GM12878 (cell line): Measurements from ENCODE around the gene ZNF672. TPM values are rescaled to one million over a fixed set of nuclear protein-coding genes. Genes with fewer than 3 reads are reported as not detected.
A peak's percentile ranks its signal among the peaks of the same experiment; 100 is the strongest.

Experiments used
- ATAC-seq: fragments of 200-7000 bp; cut with Tn5 transposase; 3 replicates; pipeline ENCODE4 v1.9.1; 2020; ENCODE audit warnings: mild to moderate bottlenecking, moderate library complexity
- BruUV-seq: library from RNA; stranded (reverse); fragments of 400-500 nt; replicated peaks from 2 replicates; lab custom pipeline; 2021; lab: Mats Ljungman, UMichigan
- CTCF ChIA-PET: fragments of 300-600 bp; sonication (Branson Sonifier 250); formaldehyde crosslinking; extraction: SDS; loops from one replicate; lab custom pipeline; 2021; ENCODE audit warnings: inconsistent platforms; lab: Yijun Ruan, JAX
- POLR2A ChIA-PET: fragments of 350-600 bp; formaldehyde crosslinking; extraction: SDS; loops from one replicate; lab custom pipeline; 2021; ENCODE audit warnings: inconsistent platforms; lab: Charles Lee
- RAD21 ChIA-PET: fragments of 300-600 bp; sonication (Branson Sonifier 250); formaldehyde crosslinking; loops from one replicate; lab custom pipeline; 2023; ENCODE audit warnings: antibody characterized with exemption; ENCODE audit not compliant: unreplicated experiment; lab: Charles Lee
- SMC1A ChIA-PET: fragments of 300-600 bp; sonication (Branson Sonifier 250); formaldehyde crosslinking; loops from one replicate; lab custom pipeline; 2023; ENCODE audit not compliant: unreplicated experiment, uncharacterized antibody; lab: Charles Lee
- DNase-seq: peaks from one replicate; pipeline ENCODE4 v3.0.0-alpha.2; 2011; ENCODE audit warnings: low read depth, low spot score
- FAIRE-seq: peaks from 3 replicates; lab custom pipeline; 2011; peaks lifted over from hg19 to GRCh38; lab: Jason Lieb, UNC
- H2AFZ ChIP-seq: 2 replicates; pipeline ENCODE4 v1.6.0; 2011; ENCODE audit warnings: low read depth, low read length, control low read depth; ENCODE audit not compliant: control insufficient read depth
- H3K27ac ChIP-seq: 2 replicates; pipeline ENCODE4 v1.5.1; 2011; ENCODE audit warnings: control low read depth; ENCODE audit not compliant: control insufficient read depth, insufficient read depth
- H3K27me3 ChIP-seq, 2 experiments: replicated peaks in 1 of 2; 2 replicates each; pipeline versions ENCODE4 v1.6.0 to v1.6.1; 2011; ENCODE audit warnings: low read length in 1 of 2; ENCODE audit not compliant: control insufficient read depth in 2 of 2, insufficient read depth in 2 of 2
- H3K36me3 ChIP-seq, 2 experiments: 2 replicates each; pipeline ENCODE4 v1.5.1; 2011; ENCODE audit warnings: low read length in 1 of 2; ENCODE audit not compliant: control insufficient read depth in 2 of 2, insufficient read depth in 2 of 2
- H3K4me1 ChIP-seq: 2 replicates; pipeline ENCODE4 v1.6.1; 2011; ENCODE audit warnings: mild to moderate bottlenecking, low read length, moderate library complexity, mixed read lengths; ENCODE audit not compliant: control insufficient read depth, insufficient read depth
- H3K4me2 ChIP-seq: 2 replicates; pipeline ENCODE4 v1.6.0; 2011; ENCODE audit warnings: control low read depth; ENCODE audit not compliant: control insufficient read depth, insufficient read depth
- H3K4me3 ChIP-seq: fragments of 200-600 bp; sonication (generic); 2 replicates; pipeline ENCODE4 v1.5.1; 2016
- H3K79me2 ChIP-seq: 2 replicates; pipeline ENCODE4 v1.6.0; 2011; ENCODE audit warnings: low read length; ENCODE audit not compliant: control insufficient read depth, insufficient read depth
- H3K9ac ChIP-seq: 2 replicates; pipeline ENCODE4 v1.8.0; 2011; ENCODE audit warnings: low read length, control low read depth, mixed read lengths; ENCODE audit not compliant: control insufficient read depth, insufficient read depth
- H3K9me3 ChIP-seq: replicated peaks from 3 replicates; pipeline ENCODE4 v1.5.1; 2011; ENCODE audit warnings: mild to moderate bottlenecking, low read length; ENCODE audit not compliant: control insufficient read depth, insufficient read depth
- H4K20me1 ChIP-seq: 2 replicates; pipeline ENCODE4 v1.6.0; 2011; ENCODE audit not compliant: control insufficient read depth, insufficient read depth
- ELK1 ChIP-seq: IDR thresholded peaks from 2 replicates; pipeline ENCODE4 v1.6.1; 2012; ENCODE audit warnings: low read depth, low read length, improper control_type of control experiment
- EP300 ChIP-seq, 2 experiments: fragments of 150-350 bp in 1 of 2; IDR thresholded peaks; 2 replicates each; pipeline ENCODE4 v1.6.1; 2011 to 2012; ENCODE audit warnings: low read depth in 2 of 2, low read length in 2 of 2, borderline replicate concordance in 1 of 2, improper control_type of control experiment in 1 of 2, inconsistent platforms in 1 of 2; ENCODE audit not compliant: control insufficient read depth in 1 of 2
- HCFC1 ChIP-seq: fragments of 150-350 bp; IDR thresholded peaks from 2 replicates; pipeline ENCODE4 v1.6.1; 2014; ENCODE audit warnings: low read length
- IKZF2 ChIP-seq, 2 experiments: fragments of 450-650 bp; IDR thresholded peaks; 2 replicates each; pipeline ENCODE4 v1.6.1; 2017; ENCODE audit warnings: mild to moderate bottlenecking in 2 of 2, moderate library complexity in 2 of 2
- LARP7 ChIP-seq: fragments of 450-650 bp; IDR thresholded peaks from 2 replicates; pipeline ENCODE4 v1.6.1; 2017; ENCODE audit warnings: mild to moderate bottlenecking
- NBN ChIP-seq: fragments of 450-650 bp; IDR thresholded peaks from 2 replicates; pipeline ENCODE4 v1.6.1; 2016
- NFYB ChIP-seq: IDR thresholded peaks from 2 replicates; pipeline ENCODE4 v1.6.1; 2011; ENCODE audit warnings: low read depth, mild to moderate bottlenecking, low read length, improper control_type of control experiment, moderate library complexity; ENCODE audit not compliant: insufficient read depth
- NRF1 ChIP-seq: conservative IDR thresholded peaks from 2 replicates; pipeline ENCODE4 v1.6.1; 2011; ENCODE audit warnings: mild to moderate bottlenecking, low read depth, low read length, improper control_type of control experiment
- POU2F2 ChIP-seq: IDR thresholded peaks from 3 replicates; pipeline ENCODE4 v1.6.1; 2011; ENCODE audit warnings: low read depth, mild to moderate bottlenecking, low read length, borderline replicate concordance
- SMARCA5 ChIP-seq: fragments of 450-650 bp; IDR thresholded peaks from 2 replicates; pipeline ENCODE4 v1.6.1; 2017; ENCODE audit warnings: mild to moderate bottlenecking
- SP1 ChIP-seq: IDR thresholded peaks from one replicate; pipeline ENCODE4 v1.6.1; 2011; ENCODE audit warnings: low read depth, low read length
- STAT1 ChIP-seq: fragments of 450-650 bp; conservative IDR thresholded peaks from 2 replicates; pipeline ENCODE4 v1.6.1; 2014; ENCODE audit warnings: antibody characterized with exemption, mild to moderate bottlenecking
- TAF1 ChIP-seq: IDR thresholded peaks from 2 replicates; pipeline ENCODE4 v1.6.1; 2011; ENCODE audit warnings: mild to moderate bottlenecking, low read depth, low read length, borderline replicate concordance
- YY1 ChIP-seq: IDR thresholded peaks from 2 replicates; pipeline ENCODE4 v1.6.1; 2011; ENCODE audit warnings: low read depth, mild to moderate bottlenecking, low read length
- ZBED1 ChIP-seq: IDR thresholded peaks from 2 replicates; pipeline ENCODE4 v1.6.1; 2016; ENCODE audit warnings: borderline replicate concordance
- ZNF622 ChIP-seq: fragments of 450-650 bp; IDR thresholded peaks from 2 replicates; pipeline ENCODE4 v1.6.1; 2017; ENCODE audit warnings: mild to moderate bottlenecking, inconsistent platforms
- WGBS: methylation state at CpG from one replicate; pipeline ENCODE4 v1.1.6; 2016; ENCODE audit warnings: low lambda C conversion rate; ENCODE audit not compliant: insufficient replicate concordance, insufficient coverage; ENCODE audit errors: missing lambda C conversion rate; 5-methylcytosine and 5-hydroxymethylcytosine counted together
- in situ Hi-C: fragments of 300-500 bp; cut with MboI; formaldehyde crosslinking; loops from 9 replicates; pipeline ENCODE4 v1.14.3; 2018; ENCODE audit warnings: mixed read lengths
- intact Hi-C: fragments of 100-400 bp; cut with micrococcal nuclease; formaldehyde crosslinking; loops from one replicate; pipeline ENCODE4 v1.14.2; 2022; ENCODE audit not compliant: unreplicated experiment
- polyA plus RNA-seq, 11 experiments: library from polyadenylated mRNA; depleted of rRNA in 4 of 11; unstranded in 6 of 11; stranded (reverse) in 5 of 11; fragments of >200 nt; fragmentation: Nextera tagmentation in 4 of 11; fragmentation: Illumina TruSeq in 1 of 11; extraction: Ambion mirVana in 4 of 11; extraction: Trizol in 1 of 11; gene quantifications; 1 replicate in 1 of 11; 2 replicates in 10 of 11; pipeline versions ENCODE4 v1.2.1 to v1.2.3, GENCODE V29; 2011 to 2016; ENCODE audit warnings: inconsistent platforms in 2 of 11, missing spikeins in 2 of 11, low read depth in 1 of 11
- total RNA-seq, 4 experiments: library from RNA; depleted of rRNA in 3 of 4; stranded (reverse); fragments of >200 nt in 3 of 4; fragmentation: Illumina TruSeq in 1 of 4; extraction: Trizol in 1 of 4; gene quantifications; 2 replicates each; pipeline versions ENCODE4 v1.2.1 to v1.2.3, GENCODE V29; 2013 to 2021
- TF ChIP-seq, protein P1 (sequence below): IDR thresholded peaks from 2 replicates; pipeline ENCODE4 v1.6.1; 2011; ENCODE audit warnings: low read depth, mild to moderate bottlenecking, low read length, moderate library complexity, borderline replicate concordance; ENCODE audit errors: extremely low read depth
- TF ChIP-seq, protein P2 (sequence below): fragments of 450-650 bp; IDR thresholded peaks from 2 replicates; pipeline ENCODE4 v1.6.1; 2017; ENCODE audit warnings: mild to moderate bottlenecking, moderate library complexity

Gene ZNF672
- total and polyA plus RNA-seq, 10 of the 15 experiments (the other 5 are each of a cell fraction or from before 2014, with no cell fraction given), result 2.9 to 51.3 (median 39.8) TPM

DNA sequence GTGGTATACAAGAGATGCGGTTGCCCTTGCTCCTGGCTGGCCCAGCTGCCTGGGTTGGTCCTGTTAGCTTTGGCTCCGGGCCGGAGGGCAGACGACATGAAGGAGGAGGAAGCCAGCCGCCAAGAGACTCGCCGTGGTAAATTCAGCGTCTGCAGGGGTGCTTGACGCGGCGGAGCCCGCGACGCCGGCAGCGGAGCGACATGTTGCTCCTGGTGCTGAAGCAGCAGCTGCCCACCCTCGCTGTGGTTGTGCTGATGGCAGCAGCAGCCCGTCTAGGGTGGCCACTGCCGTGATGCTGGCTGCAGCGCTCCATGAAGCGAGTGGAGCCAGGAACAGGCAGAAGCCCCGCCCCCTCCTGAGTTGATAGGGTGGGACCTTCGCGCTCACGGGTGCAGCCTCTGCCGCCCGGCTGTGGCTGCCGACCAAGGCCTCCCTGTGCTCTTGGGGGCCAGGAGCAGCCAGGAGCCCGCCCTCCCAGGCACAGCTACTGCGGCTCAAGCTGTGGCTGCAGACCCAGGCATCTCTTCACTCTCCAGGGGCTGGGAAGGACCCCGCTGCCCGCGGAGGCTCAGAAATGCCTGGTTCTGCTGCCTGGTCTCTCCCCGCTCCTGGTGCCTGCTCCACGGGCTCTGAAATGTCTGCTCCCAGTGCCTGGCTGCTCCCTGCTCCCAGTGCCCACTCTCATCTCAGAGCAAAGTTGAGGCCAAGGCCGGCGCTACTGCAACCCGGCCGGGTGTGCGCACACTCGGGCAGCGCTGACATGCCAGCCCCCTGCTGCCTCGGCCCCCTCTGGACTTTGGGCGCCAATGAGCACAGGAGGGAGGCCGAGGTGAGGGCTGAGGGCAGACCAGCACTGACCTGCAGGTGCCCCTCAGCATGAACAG is 25.2 kb downstream of the ZNF672 start:
- intact Hi-C loops (no loop called here), in situ Hi-C loops (no loop called here)
- no peak overlapping the region for H3K27ac ChIP-seq
- H3K36me3 ChIP-seq, result no peaks in the 10 kb centered on the region
- BruUV-seq, result no TSS peak
- peak overlapping the region; percentile 65 for H3K9ac ChIP-seq
- H3K9me3 ChIP-seq, result no peaks in the 10 kb centered on the region
- no peak for FAIRE-seq
- H3K4me2 ChIP-seq, result peak overlapping the region; percentile 98
- H3K4me1 ChIP-seq, result peaks cover 11% of the 10 kb centered on the region
- no peaks in the 10 kb centered on the region for H4K20me1 ChIP-seq
- WGBS, result 30% methylated on average over 37 of the region's 46 CpGs
- DNase-seq, result no peak
- peaks cover 2% of the 10 kb centered on the region for H3K79me2 ChIP-seq
- H3K4me3 ChIP-seq, result peak overlapping the region; percentile 66
- H3K27me3 ChIP-seq, result no peaks in the 10 kb centered on the region
- SMC1A ChIA-PET, result interaction anchor here (1.5 to 3.0 kb wide), 3 partner anchors 11 to 37 kb away, joined by 6 to 19 read pairs (median 6); partner anchors contain the start of gene SH3BP5L
- peak; percentile 74 for ATAC-seq
- POLR2A ChIA-PET, result interaction anchor here (1.4 to 2.5 kb wide), 4 partner anchors 10 to 26 kb away, joined by 4 to 8 read pairs (median 6); partner anchors contain the start of gene ZNF672
- peak overlapping the region; percentile 98 for H2AFZ ChIP-seq
- CTCF ChIA-PET, result interaction anchor here (0.6 to 6.9 kb wide), 5 partner anchors 20 to 166 kb away, joined by 3 to 52 read pairs (median 4); no protein-coding TSS in a partner anchor
- RAD21 ChIA-PET, result interaction anchor here (2.8 kb wide), 1 partner anchor 11 kb away, joined by 11 read pairs; no protein-coding TSS in a partner anchor
- peak; percentile 56; the same call in 1 of the 2 replicates for TF ChIP-seq TAF1
- 0 out of 2 replicates have a peak, but pooled peaks have one; percentile 50 for TF ChIP-seq LARP7
- TF ChIP-seq SP1, result no peak
- no peak for TF ChIP-seq EP300 (IDR thresholded peaks at IDR 0.05; ENCODE audit: borderline replicate concordance in 1 of 2, control insufficient read depth in 1 of 2, low read depth in 2 of 2, low read length in 2 of 2)
- no peak for TF ChIP-seq ELK1
- no peak for TF ChIP-seq ZBED1
- 0 out of 3 replicates have a peak, but pooled peaks have one; percentile 30 for TF ChIP-seq POU2F2
- TF ChIP-seq, protein P1, sequence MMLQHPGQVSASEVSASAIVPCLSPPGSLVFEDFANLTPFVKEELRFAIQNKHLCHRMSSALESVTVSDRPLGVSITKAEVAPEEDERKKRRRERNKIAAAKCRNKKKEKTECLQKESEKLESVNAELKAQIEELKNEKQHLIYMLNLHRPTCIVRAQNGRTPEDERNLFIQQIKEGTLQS, result no peak
- no peak for TF ChIP-seq IKZF2 (IDR thresholded peaks at IDR 0.05)
- peak; percentile 16; the same call in 1 of the 2 replicates for TF ChIP-seq YY1
- no peak for TF ChIP-seq HCFC1
- TF ChIP-seq NRF1, result no peak
- TF ChIP-seq NFYB, result peak; percentile 35; the same call in 1 of the 2 replicates
- TF ChIP-seq ZNF622, result no peak
- 0 out of 2 replicates have a peak, but pooled peaks have one; percentile 46 for TF ChIP-seq NBN
- no peak for TF ChIP-seq STAT1
- no peak for TF ChIP-seq SMARCA5
- TF ChIP-seq, protein P2, sequence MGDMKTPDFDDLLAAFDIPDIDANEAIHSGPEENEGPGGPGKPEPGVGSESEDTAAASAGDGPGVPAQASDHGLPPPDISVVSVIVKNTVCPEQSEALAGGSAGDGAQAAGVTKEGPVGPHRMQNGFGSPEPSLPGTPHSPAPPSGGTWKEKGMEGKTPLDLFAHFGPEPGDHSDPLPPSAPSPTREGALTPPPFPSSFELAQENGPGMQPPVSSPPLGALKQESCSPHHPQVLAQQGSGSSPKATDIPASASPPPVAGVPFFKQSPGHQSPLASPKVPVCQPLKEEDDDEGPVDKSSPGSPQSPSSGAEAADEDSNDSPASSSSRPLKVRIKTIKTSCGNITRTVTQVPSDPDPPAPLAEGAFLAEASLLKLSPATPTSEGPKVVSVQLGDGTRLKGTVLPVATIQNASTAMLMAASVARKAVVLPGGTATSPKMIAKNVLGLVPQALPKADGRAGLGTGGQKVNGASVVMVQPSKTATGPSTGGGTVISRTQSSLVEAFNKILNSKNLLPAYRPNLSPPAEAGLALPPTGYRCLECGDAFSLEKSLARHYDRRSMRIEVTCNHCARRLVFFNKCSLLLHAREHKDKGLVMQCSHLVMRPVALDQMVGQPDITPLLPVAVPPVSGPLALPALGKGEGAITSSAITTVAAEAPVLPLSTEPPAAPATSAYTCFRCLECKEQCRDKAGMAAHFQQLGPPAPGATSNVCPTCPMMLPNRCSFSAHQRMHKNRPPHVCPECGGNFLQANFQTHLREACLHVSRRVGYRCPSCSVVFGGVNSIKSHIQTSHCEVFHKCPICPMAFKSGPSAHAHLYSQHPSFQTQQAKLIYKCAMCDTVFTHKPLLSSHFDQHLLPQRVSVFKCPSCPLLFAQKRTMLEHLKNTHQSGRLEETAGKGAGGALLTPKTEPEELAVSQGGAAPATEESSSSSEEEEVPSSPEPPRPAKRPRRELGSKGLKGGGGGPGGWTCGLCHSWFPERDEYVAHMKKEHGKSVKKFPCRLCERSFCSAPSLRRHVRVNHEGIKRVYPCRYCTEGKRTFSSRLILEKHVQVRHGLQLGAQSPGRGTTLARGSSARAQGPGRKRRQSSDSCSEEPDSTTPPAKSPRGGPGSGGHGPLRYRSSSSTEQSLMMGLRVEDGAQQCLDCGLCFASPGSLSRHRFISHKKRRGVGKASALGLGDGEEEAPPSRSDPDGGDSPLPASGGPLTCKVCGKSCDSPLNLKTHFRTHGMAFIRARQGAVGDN, result peak; percentile 57
